Epidermal melanocyte (primary cell): ENCODE data around the gene STAT3.
"Not testable (repeated sequence)": the region's sequence is repeated elsewhere in the genome, so short reads cannot be mapped to it uniquely, and the experiment has no call there.

Experiments used
- DNase-seq: peaks from one replicate; pipeline ENCODE4 v3.0.0; 2011; ENCODE audit warnings: low spot score; ENCODE audit not compliant: insufficient read length

Gene STAT3

GRCh38 chr17:42281571-42282096 lies 106.6 kb downstream of the STAT3 start:
- no peak for DNase-seq

GRCh38 chr17:42279776-42280630 lies 108.2 kb downstream of the STAT3 start:
- no peak for DNase-seq

DNA sequence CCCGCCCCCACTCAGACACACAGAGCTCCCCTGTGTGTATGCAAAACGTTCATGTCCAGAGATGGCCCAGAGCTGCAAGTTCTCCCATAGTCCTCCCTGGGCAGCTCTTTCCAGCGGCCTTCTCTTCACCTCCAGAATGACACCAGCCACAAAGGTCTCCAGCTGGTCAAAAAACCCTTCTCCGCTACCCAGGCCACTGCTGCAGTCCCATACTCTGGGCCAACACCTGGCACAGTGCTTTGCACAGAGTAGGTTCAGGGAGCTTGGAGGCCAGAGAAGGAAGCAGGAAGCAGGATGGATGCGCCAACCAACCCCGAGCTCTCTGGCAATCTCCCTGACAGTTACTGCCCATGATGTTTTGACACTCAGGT lies 110.9 kb downstream of the STAT3 start:
- DNase-seq: no peak

- no peak for DNase-seq
Measured at GRCh38 chr17:42276609-42277341, 111.5 kb downstream of the STAT3 start.

DNA sequence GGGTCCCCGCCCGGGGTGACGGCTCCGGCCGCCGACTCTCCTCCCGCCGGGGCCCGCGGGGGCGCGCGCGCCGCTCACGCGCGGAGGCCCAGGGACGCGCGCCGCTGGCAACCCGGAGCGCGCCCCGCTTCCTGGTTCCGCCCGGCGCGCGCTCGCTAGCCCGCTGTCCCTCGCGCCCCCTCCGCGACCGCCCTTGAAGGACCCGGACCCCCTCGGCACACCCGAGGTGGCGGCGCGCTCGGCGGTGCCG lies 112.0 kb downstream of the STAT3 start, which contains the start of gene STAT5B:
TSS of gene STAT5B (minus strand) at position 33 of the 250 bp plus-strand sequence. CDS start 44,264 bp downstream, outside the sequence.
- DNase-seq: no peak

- DNase-seq: no peak
Measured at GRCh38 chr17:42275527-42276358, 112.5 kb downstream of the STAT3 start.

DNA sequence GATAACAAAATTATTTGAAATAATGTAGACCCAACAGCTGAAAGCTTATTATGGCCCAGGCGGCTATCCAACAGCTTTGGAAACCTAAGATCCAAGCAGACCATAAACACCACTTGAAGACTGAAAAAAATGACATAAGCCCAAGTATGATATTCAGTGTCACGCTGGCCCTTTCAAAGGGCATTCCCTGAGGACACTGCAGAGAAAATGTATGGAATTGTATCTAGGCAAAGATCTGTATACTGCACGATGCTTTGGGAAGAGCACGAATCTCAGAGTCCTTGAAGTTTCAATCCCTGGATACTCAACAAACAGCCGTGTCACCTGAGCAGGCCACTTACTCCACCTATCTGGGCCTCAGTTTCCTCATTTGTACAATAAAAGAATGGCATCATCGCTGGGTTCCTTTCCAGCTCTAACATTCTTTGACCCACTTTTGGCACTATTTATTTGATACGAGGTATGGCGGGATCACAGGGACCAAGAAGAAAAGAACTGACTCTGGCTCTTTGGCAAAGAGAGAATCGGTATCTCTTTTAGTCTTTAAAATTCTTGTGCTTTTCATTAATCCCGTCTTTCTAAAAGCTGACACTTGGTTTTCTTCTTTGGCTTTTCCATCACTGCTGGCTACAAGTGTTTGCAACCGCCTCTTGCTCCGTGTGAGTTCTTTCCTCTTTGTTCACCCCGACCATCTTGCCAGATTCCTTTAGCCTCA lies 113.3 kb downstream of the STAT3 start:
- DNase-seq: no peak

DNA sequence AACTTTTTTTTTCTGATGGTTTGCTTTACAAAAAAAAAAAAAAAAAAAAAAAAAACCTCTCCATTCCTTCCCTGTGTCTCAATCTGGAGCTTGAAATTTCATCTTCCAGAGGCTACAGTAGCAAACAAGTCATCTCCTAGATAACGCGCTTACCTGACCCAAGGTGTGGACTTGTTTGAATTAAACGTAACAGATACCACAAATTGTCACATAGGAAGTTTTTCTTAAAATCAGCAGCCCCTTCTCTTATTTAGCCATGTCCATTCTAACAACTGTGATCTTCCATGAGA lies 114.0 kb downstream of the STAT3 start:
- DNase-seq: no peak

DNA sequence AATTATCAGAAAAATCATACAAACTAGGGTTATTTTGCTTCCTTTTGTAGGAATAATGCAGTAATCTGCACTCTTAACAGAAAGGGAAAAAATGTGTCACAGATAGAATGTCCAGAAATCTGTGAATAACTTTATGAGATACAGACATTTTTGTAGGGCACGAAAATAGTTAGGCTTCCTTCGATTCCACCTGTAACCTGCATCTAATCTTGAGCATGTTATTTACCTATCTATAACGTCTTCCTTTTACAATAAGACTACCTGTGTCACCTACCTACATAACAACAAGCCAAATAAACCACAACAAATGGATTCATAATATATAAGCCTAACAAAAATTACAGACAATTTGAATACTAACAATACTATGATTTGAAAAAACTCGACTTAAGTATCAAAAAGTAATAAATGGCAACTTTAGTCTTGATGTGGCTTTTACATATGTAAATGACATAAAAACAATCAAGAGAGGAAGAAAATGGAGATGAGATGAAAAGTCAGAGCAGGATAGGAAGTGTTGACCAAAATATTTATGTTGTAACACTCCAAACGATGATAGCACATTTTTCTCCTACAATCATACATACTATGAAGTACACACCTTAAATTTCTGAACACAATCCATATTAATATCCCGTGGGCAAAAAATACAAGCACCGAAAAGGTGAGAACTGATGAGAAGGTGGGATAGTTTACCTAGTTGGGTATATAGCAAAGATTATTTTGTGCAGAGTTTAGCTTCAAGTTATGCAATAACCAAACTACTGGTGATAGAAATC lies 114.6 kb downstream of the STAT3 start:
- no peak for DNase-seq

DNA sequence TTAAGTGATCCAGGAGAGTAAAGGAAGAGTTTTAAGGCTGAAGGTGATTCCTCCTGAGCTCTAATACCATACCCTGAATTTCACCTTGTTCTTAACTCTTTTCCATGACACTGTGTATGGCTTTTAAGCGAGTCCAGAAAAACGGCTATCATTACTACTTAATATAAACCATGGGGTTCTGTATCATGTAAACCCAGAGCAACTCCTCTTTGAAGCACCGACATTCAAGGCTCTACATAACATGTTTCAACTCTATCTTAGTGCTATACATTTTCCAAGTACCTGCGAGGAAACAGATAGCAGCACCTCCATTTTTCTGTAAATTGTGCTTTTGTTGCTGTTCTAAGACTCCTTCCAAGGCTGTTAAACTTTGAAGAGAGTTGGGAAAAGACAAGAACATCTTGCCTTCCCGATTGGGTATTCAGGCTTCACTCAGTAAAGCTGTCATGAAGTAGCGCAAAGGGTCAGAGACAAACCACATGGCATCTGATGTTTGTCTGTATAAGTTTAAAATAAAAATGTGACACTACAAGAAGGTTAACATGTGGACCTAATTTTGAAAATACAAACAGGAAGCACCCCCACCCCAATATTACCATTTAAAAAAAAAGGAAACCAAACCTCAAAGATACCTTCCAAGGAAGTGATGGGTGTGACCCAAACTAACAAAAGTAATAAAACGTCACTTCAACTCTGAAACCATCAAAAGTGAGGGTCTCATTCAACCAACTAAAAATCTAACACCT lies 115.9 kb downstream of the STAT3 start:
- DNase-seq: no peak

GRCh38 chr17:42271779-42272035 lies 116.5 kb downstream of the STAT3 start:
- no peak for DNase-seq

DNA sequence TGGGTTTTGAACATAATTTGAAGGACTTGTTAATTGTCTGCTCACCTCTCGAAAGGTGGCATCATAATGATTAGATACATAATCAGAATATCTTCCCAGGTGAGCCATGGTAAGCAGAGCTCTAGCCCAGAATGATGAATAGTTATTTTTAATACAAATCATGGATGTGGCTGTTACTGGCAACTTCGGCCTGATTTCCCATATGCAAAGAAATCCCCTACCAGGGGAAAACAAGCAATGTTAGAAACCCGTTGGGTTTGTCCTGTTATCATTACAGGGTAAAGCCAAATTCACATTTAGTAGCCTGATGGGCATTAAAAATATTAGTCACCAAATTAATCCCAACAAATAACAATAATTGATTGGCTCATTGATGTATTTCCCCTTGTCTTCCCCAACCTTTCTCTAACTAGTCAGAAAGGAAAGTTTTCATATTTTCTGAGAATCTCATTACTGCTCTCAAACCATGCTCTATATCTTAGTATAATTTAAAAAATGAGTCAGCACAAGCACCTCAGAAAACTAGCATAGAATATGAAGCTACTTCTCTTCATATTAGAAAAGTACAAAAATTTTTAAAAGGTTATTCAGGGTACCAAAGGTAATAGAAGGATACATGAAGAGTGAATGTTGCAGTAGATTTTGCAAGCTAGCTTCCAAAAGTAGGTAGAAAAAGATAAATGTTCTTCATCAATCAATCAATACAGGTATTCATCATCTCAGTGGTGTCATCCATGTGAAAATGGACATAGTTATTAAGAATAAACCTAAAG lies 117.0 kb downstream of the STAT3 start:
- no peak for DNase-seq

GRCh38 chr17:42270596-42270995 lies 117.6 kb downstream of the STAT3 start:
- no peak for DNase-seq

DNA sequence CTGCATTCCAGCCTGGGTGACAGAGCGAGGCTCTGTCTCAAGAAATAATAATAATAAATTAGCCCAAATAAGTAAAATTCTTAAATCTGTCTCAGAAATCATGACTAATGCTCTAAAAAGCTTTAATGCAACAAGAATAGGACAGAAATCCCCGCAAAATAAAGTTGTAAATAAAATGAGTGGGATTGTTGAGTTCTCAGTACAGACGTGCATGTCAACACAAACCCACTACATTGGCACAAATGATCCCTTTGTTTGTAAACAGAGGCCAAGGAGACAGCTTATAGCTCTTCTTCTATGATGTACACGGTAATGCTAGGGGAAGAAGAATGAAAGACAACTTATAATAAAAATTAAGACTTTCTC lies 118.1 kb downstream of the STAT3 start:
- DNase-seq: no peak

DNA sequence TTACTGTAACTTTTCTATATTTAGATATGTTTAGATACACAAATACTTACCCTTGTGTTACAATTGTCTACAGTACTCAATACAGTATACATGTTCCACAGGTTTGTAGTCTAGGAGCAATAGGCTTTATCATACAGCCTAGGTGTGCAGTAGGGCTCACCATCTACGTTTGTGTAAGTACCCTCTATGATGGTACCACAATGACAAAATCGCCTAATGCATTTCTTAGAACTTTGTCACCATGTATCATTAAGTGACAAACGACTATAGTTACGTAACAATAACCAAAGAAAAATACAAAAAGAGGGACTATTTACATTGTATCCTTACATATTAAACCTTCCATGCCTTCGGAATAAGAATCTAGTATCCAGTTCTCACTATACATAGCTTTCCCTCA lies 120.0 kb downstream of the STAT3 start:
- no peak for DNase-seq

- DNase-seq: no peak
Measured at GRCh38 chr17:42266918-42267766, 121.1 kb downstream of the STAT3 start.

- no peak for DNase-seq
Measured at GRCh38 chr17:42266462-42266861, 121.8 kb downstream of the STAT3 start.

GRCh38 chr17:42264366-42264765 lies 123.9 kb downstream of the STAT3 start:
- DNase-seq: not testable (repeated sequence)
